H1 (cell line): ENCODE results near the gene ZNF57. TPM values are rescaled to one million over a fixed set of nuclear protein-coding genes. Genes with fewer than 3 reads are reported as not detected.
A peak's percentile ranks its signal among the peaks of the same experiment; 100 is the strongest.
"Not testable (repeated sequence)": the region's sequence is repeated elsewhere in the genome, so short reads cannot be mapped to it uniquely, and the experiment has no call there.

ENCODE experiments used
- CTCF ChIA-PET: fragments of 300-600 bp; sonication (Branson Sonifier 250); formaldehyde crosslinking; loops from one replicate; lab custom pipeline; 2021; ENCODE audit not compliant: partially characterized antibody; lab: Charles Lee
- POLR2A ChIA-PET: fragments of 300-600 bp; sonication (Branson Sonifier 250); formaldehyde crosslinking; loops from one replicate; lab custom pipeline; 2021; ENCODE audit warnings: inconsistent platforms; ENCODE audit not compliant: partially characterized antibody; lab: Charles Lee
- DNase-seq, 2 experiments: peaks; one replicate each; pipeline versions ENCODE4 v3.0.0 to v3.0.0-alpha.2; 2010 to 2022; ENCODE audit warnings: low spot score in 2 of 2, low read depth in 1 of 2, mixed read lengths in 1 of 2
- FAIRE-seq: peaks from 2 replicates; lab custom pipeline; 2011; peaks lifted over from hg19 to GRCh38; lab: Jason Lieb, UNC
- H2AFZ ChIP-seq: 2 replicates; pipeline ENCODE4 v1.8.1; 2012; ENCODE audit warnings: low read length, inconsistent platforms
- H2AK5ac ChIP-seq: 2 replicates; pipeline ENCODE4 v1.6.1; 2013; ENCODE audit warnings: low read depth, low read length
- H2BK120ac ChIP-seq: replicated peaks from 2 replicates; pipeline ENCODE3; 2013; ENCODE audit warnings: low read depth, low read length, inconsistent platforms
- H2BK12ac ChIP-seq: 2 replicates; pipeline ENCODE4 v1.6.1; 2013; ENCODE audit warnings: low read depth, low read length
- H2BK15ac ChIP-seq: 2 replicates; pipeline ENCODE4 v1.6.1; 2013; ENCODE audit warnings: low read length
- H2BK20ac ChIP-seq: 2 replicates; pipeline ENCODE4 v1.6.1; 2013; ENCODE audit warnings: low read length
- H2BK5ac ChIP-seq: 2 replicates; pipeline ENCODE4 v1.6.1; 2013; ENCODE audit warnings: low read depth, low read length
- H3K14ac ChIP-seq: 2 replicates; pipeline ENCODE4 v1.6.1; 2013; ENCODE audit warnings: inconsistent platforms; ENCODE audit not compliant: insufficient read length
- H3K18ac ChIP-seq: 2 replicates; pipeline ENCODE4 v1.6.1; 2013; ENCODE audit warnings: low read length; ENCODE audit errors: extremely low read depth
- H3K23ac ChIP-seq: 2 replicates; pipeline ENCODE4 v1.6.1; 2013; ENCODE audit warnings: inconsistent platforms; ENCODE audit not compliant: insufficient read length
- H3K23me2 ChIP-seq: 2 replicates; pipeline ENCODE4 v1.6.1; 2013; ENCODE audit warnings: low read depth, low read length
- H3K27ac ChIP-seq: 2 replicates; pipeline ENCODE4 v1.6.1; 2011; ENCODE audit warnings: low read depth, low read length, inconsistent platforms
- H3K27me3 ChIP-seq, 4 experiments: replicated peaks in 1 of 4; 1 replicate in 1 of 4; 2 replicates in 3 of 4; pipeline versions ENCODE4 v1.6.1 to v1.8.1; 2011 to 2013; ENCODE audit warnings: low read length in 3 of 4, mild to moderate bottlenecking in 3 of 4, inconsistent platforms in 2 of 4, mixed read lengths in 2 of 4, moderate library complexity in 1 of 4; ENCODE audit not compliant: control insufficient read depth in 3 of 4, insufficient read depth in 3 of 4; ENCODE audit errors: extremely low read depth in 1 of 4
- H3K36me3 ChIP-seq, 4 experiments: 2 replicates each; pipeline versions ENCODE4 v1.6.1 to v1.8.1; 2011 to 2013; ENCODE audit warnings: mild to moderate bottlenecking in 4 of 4, low read length in 3 of 4, moderate library complexity in 2 of 4, control low read depth in 1 of 4, inconsistent platforms in 1 of 4; ENCODE audit not compliant: insufficient read depth in 4 of 4, control insufficient read depth in 2 of 4
- H3K4ac ChIP-seq: replicated peaks from 2 replicates; pipeline ENCODE3; 2013; ENCODE audit warnings: low read length, low read depth, mixed read lengths, inconsistent platforms; ENCODE audit not compliant: insufficient read length
- H3K4me1 ChIP-seq, 4 experiments: replicated peaks in 1 of 4; 1 replicate in 1 of 4; 2 replicates in 3 of 4; pipeline versions ENCODE4 v1.6.1 to v1.8.1; 2011 to 2013; ENCODE audit warnings: low read length in 3 of 4, inconsistent platforms in 2 of 4, mixed read lengths in 1 of 4; ENCODE audit not compliant: insufficient read depth in 4 of 4, control insufficient read depth in 3 of 4
- H3K4me2 ChIP-seq, 2 experiments: 2 replicates each; pipeline versions ENCODE4 v1.6.1 to v1.8.1; 2011 to 2013; ENCODE audit warnings: low read depth in 2 of 2, low read length in 2 of 2, control low read depth in 1 of 2, inconsistent platforms in 1 of 2, mild to moderate bottlenecking in 1 of 2; ENCODE audit not compliant: insufficient read depth in 1 of 2
- H3K4me3 ChIP-seq, 4 experiments: fragments of 200-600, 300-600 bp in 1 of 4; sonication (generic), shearing (Covaris generic), sonication (Bioruptor Twin) in 1 of 4; 2 replicates each; pipeline versions ENCODE4 v1.5.1 to v1.8.1; 2011 to 2016; ENCODE audit warnings: low read length in 4 of 4, low read depth in 3 of 4, control low read depth in 2 of 4, inconsistent platforms in 2 of 4, mild to moderate bottlenecking in 2 of 4, mixed read lengths in 1 of 4, moderate library complexity in 1 of 4; ENCODE audit not compliant: insufficient read depth in 2 of 4; ENCODE audit errors: extremely low read depth in 1 of 4
- H3K56ac ChIP-seq: replicated peaks from 2 replicates; pipeline ENCODE3; 2013; ENCODE audit warnings: low read depth, mild to moderate bottlenecking, mixed read lengths, low read length, inconsistent platforms; ENCODE audit not compliant: insufficient read length
- H3K79me1 ChIP-seq: 2 replicates; pipeline ENCODE4 v1.6.1; 2013; ENCODE audit warnings: low read depth, low read length, control low read depth
- H3K79me2 ChIP-seq, 2 experiments: 2 replicates each; pipeline versions ENCODE4 v1.6.1 to v1.8.1; 2012 to 2013; ENCODE audit warnings: low read length in 2 of 2, mild to moderate bottlenecking in 2 of 2, inconsistent platforms in 1 of 2; ENCODE audit not compliant: insufficient read depth in 2 of 2, control insufficient read depth in 1 of 2
- H3K9ac ChIP-seq, 4 experiments: replicated peaks in 1 of 4; 1 replicate in 1 of 4; 2 replicates in 3 of 4; pipeline versions ENCODE4 v1.6.1 to v1.8.1; 2011 to 2013; ENCODE audit warnings: low read depth in 3 of 4, low read length in 3 of 4, control low read depth in 2 of 4, mild to moderate bottlenecking in 2 of 4, moderate library complexity in 2 of 4, inconsistent platforms in 1 of 4; ENCODE audit errors: extremely low read depth in 1 of 4
- H3K9me3 ChIP-seq, 2 experiments: 2 replicates each; pipeline versions ENCODE4 v1.6.1 to v1.8.1; 2012 to 2013; ENCODE audit warnings: mild to moderate bottlenecking in 2 of 2, moderate library complexity in 2 of 2, control low read depth in 1 of 2, inconsistent platforms in 1 of 2, low read depth in 1 of 2, low read length in 1 of 2, mixed read lengths in 1 of 2; ENCODE audit not compliant: insufficient read depth in 2 of 2
- H4K20me1 ChIP-seq, 2 experiments: replicated peaks in 1 of 2; 2 replicates each; pipeline versions ENCODE3 to v1.8.1; 2011 to 2013; ENCODE audit warnings: inconsistent platforms in 2 of 2, low read length in 2 of 2, mild to moderate bottlenecking in 1 of 2; ENCODE audit not compliant: insufficient read depth in 2 of 2, control insufficient read depth in 1 of 2
- H4K5ac ChIP-seq: 2 replicates; pipeline ENCODE4 v1.6.1; 2013; ENCODE audit warnings: low read length, low read depth, mixed read lengths, inconsistent platforms; ENCODE audit not compliant: insufficient read length
- H4K8ac ChIP-seq: 2 replicates; pipeline ENCODE4 v1.8.0; 2013; ENCODE audit warnings: mild to moderate bottlenecking, moderate library complexity, low read length, inconsistent platforms; ENCODE audit not compliant: insufficient read depth; ENCODE audit errors: extremely low read depth
- H4K91ac ChIP-seq: replicated peaks from 2 replicates; pipeline ENCODE3; 2013; ENCODE audit warnings: low read length, mixed read lengths, inconsistent platforms; ENCODE audit not compliant: insufficient read length
- RAD21 ChIP-seq, 2 experiments: IDR thresholded peaks in 1 of 2; conservative IDR thresholded peaks in 1 of 2; 2 replicates each; pipeline ENCODE4 v1.6.1; 2011; ENCODE audit warnings: low read depth in 2 of 2, low read length in 2 of 2, improper control_type of control experiment in 1 of 2, inconsistent platforms in 1 of 2, mild to moderate bottlenecking in 1 of 2, moderate library complexity in 1 of 2
- WGBS, 2 experiments: shearing (Covaris generic) in 1 of 2; methylation state at CpG; one replicate each; pipeline versions ENCODE4 v1.1.6 to v1.1.7; 2013 to 2015; ENCODE audit warnings: low lambda C conversion rate in 2 of 2, mixed read lengths in 2 of 2, inconsistent platforms in 1 of 2, low coverage in 1 of 2, missing lambda C conversion rate in 1 of 2; ENCODE audit not compliant: insufficient replicate concordance in 2 of 2, insufficient coverage in 1 of 2, insufficient read length in 1 of 2; ENCODE audit errors: extremely low coverage in 1 of 2, missing lambda C conversion rate in 1 of 2; 5-methylcytosine and 5-hydroxymethylcytosine counted together
- polyA plus RNA-seq, 7 experiments: library from polyadenylated mRNA; depleted of rRNA in 3 of 7; stranded (reverse) in 5 of 7; unstranded in 2 of 7; fragments of >200 nt in 5 of 7; fragments of 200-250 nt in 2 of 7; gene quantifications; 1 replicate in 5 of 7; 2 replicates in 1 of 7; 4 replicates in 1 of 7; pipeline versions ENCODE4 v1.2.1 to v1.2.3, GENCODE V29; 2011 to 2013; ENCODE audit warnings: missing spikeins in 2 of 7, mixed read lengths in 2 of 7
- total RNA-seq: library from RNA; stranded (reverse); fragmentation: NEBNext Ultra II Directional; extraction: Animal tissue kit (Norgen Biotek cat#: 25700); gene quantifications from 2 replicates; pipeline ENCODE4 v1.2.1, GENCODE V29; 2021

Gene ZNF57
- total and polyA plus RNA-seq, 2 of the 8 experiments (the other 6 are each of a cell fraction or from before 2014, with no cell fraction given): 4.9 to 8.9 TPM

GRCh38 chr19:2872175-2872574 is 28.6 kb upstream of the ZNF57 start:
- H3K18ac ChIP-seq, H3K4me1 ChIP-seq, H4K8ac ChIP-seq, H3K23ac ChIP-seq, H3K79me2 ChIP-seq, H3K23me2 ChIP-seq, H2AK5ac ChIP-seq, H4K91ac ChIP-seq, H3K79me1 ChIP-seq, H3K4ac ChIP-seq, H2BK15ac ChIP-seq, H4K20me1 ChIP-seq, H3K56ac ChIP-seq, H2AFZ ChIP-seq, H2BK5ac ChIP-seq, H3K36me3 ChIP-seq, H2BK12ac ChIP-seq, H3K14ac ChIP-seq, H4K5ac ChIP-seq, H2BK20ac ChIP-seq, FAIRE-seq, H3K4me3 ChIP-seq, H3K4me2 ChIP-seq, H2BK120ac ChIP-seq, H3K27ac ChIP-seq, H3K9ac ChIP-seq, H3K27me3 ChIP-seq: not testable (repeated sequence)
- H3K9me3 ChIP-seq: peaks cover 34 to 68% of the 10 kb centered on the region in 2 experiments
- WGBS, 2 experiments: 31% methylated on average over 9 of the region's 11 CpGs; no CpG with 5 or more reads in 1 of the 2 experiments
- ChIA-PET CTCF (interaction anchor here (0.7 to 1.7 kb wide), 5 partner anchors 11 to 224 kb away, joined by 3 to 7 read pairs (median 4); partner anchors contain the start of gene ZNF555), POLR2A (interaction anchor here (0.6 to 0.9 kb wide), 2 partner anchors 54 to 143 kb away, joined by 3 read pairs; no protein-coding TSS in a partner anchor)
- DNase-seq: peak in 1 of 2 experiments; percentile 47
- peak in 1 of 2 experiments; percentile 18; a peak in 3 of 4 replicates for TF ChIP-seq RAD21 (IDR thresholded peaks at IDR 0.05 in 1 of 2, conservative IDR thresholded peaks at IDR 0.05 in 1 of 2; ENCODE audit: low read depth in 2 of 2, low read length in 2 of 2)
